ENCODE results near the gene RNU6-8. TPM values are rescaled to one million over a fixed set of nuclear protein-coding genes. Genes with fewer than 3 reads are reported as not detected.
A peak's percentile ranks its signal among the peaks of the same experiment; 100 is the strongest.

Gene RNU6-8
- total RNA-seq, 1 experiment from 2014 or later: not detected

- Histone ChIP-seq H2BK120ac (ENCODE audit: low read depth, low read length, poor library complexity, severe bottlenecking) (no peak overlapping the region), H3K9ac (ENCODE audit: extremely low read depth, insufficient read length, low read length) (no peak overlapping the region), H2BK15ac (ENCODE audit: low read depth, low read length) (no peak overlapping the region), H3K23ac (ENCODE audit: insufficient read length, low read depth, low read length) (no peak overlapping the region), H3K79me2 (ENCODE audit: insufficient read depth, low read length) (no peaks in the 10 kb centered on the region), H4K5ac (ENCODE audit: insufficient read length, low read depth, low read length) (no peak overlapping the region), H2BK12ac (ENCODE audit: insufficient read length, low read depth, low read length) (no peak overlapping the region), H3K79me1 (ENCODE audit: insufficient read depth, low read depth, low read length, poor library complexity, severe bottlenecking) (no peaks in the 10 kb centered on the region), H3K14ac (ENCODE audit: insufficient read depth, low read length) (no peak overlapping the region), H3K18ac (ENCODE audit: insufficient read length, low read depth, low read length) (no peak overlapping the region), H3K56ac (ENCODE audit: insufficient read length, low read depth, low read length) (no peak overlapping the region), H3K23me2 (ENCODE audit: insufficient read length, low read depth, low read length, poor library complexity, severe bottlenecking) (no peaks in the 10 kb centered on the region), H3K27me3 (ENCODE audit: insufficient read depth, low read length) (no peaks in the 10 kb centered on the region), H3K9me3 (ENCODE audit: control insufficient read depth, low read depth, low read length) (peaks cover 15% of the 10 kb centered on the region), H2AK5ac (ENCODE audit: insufficient read length, low read length) (no peak overlapping the region), H3T11ph (ENCODE audit: low read length) (no peak overlapping the region), H2BK5ac (ENCODE audit: insufficient read length, low read length) (no peak overlapping the region), H2BK20ac (ENCODE audit: low read depth, low read length, poor library complexity, severe bottlenecking) (no peak overlapping the region), H4K8ac (replicated peaks; ENCODE audit: insufficient read length, low read depth, low read length) (no peak overlapping the region), H2AFZ (ENCODE audit: low read length) (no peak overlapping the region), H3K27ac (ENCODE audit: insufficient read length, low read depth, low read length) (no peak overlapping the region), H3K4me1 (ENCODE audit: insufficient read depth, low read length) (no peaks in the 10 kb centered on the region), H3K4ac (ENCODE audit: low read depth, low read length) (no peak overlapping the region), H3K4me2 (ENCODE audit: insufficient read depth, insufficient read length, low read length) (no peak overlapping the region), H4K20me1 (ENCODE audit: control insufficient read depth, insufficient read depth, insufficient read length) (no peaks in the 10 kb centered on the region), H4K91ac (ENCODE audit: insufficient read length, low read depth, low read length) (no peak overlapping the region)
- Mint-ChIP-seq H3K9me3 (peaks cover 21 to 23% of the 10 kb centered on the region in 2 experiments), H3K36me3 (ENCODE audit: insufficient read depth in 1 of 3, low read depth in 3 of 3) (peaks cover 5 to 14% (median 12%) of the 10 kb centered on the region in 3 experiments; a peak in 6 of 7 replicates), H3K4me1 (no peaks in the 10 kb centered on the region), H3K27ac (no peak overlapping the region), H3K27me3 (ENCODE audit: low read depth) (peaks cover 3% of the 10 kb centered on the region; the same call in 1 of the 2 replicates), H3K4me3 (no peak overlapping the region)
- DNase-seq: no peak
- peak; percentile 32; the same call in 1 of the 3 replicates for TF ChIP-seq CTCF (conservative IDR thresholded peaks at IDR 0.05)
Measured at GRCh38 chr14:32244404-32244803, 41.3 kb upstream of the RNU6-8 start.

All from H9 (cell line).